ENCODE results near the gene METTL15.
"Not testable (repeated sequence)": the region's sequence is repeated elsewhere in the genome, so short reads cannot be mapped to it uniquely, and the experiment has no call there.

Gene METTL15

GRCh38 chr11:28274216-28274615 lies 166.0 kb downstream of the METTL15 start:
- no peak overlapping the region for H3K4me3 ChIP-seq (ENCODE audit: low read length)
- TF ChIP-seq CTCF (conservative IDR thresholded peaks at IDR 0.05; ENCODE audit: low read depth, low read length) = no peak
- DNase-seq (ENCODE audit: low read depth) = no peak

- no peak for TF ChIP-seq CTCF (conservative IDR thresholded peaks at IDR 0.05; ENCODE audit: low read depth, low read length)
- DNase-seq (ENCODE audit: low read depth) = no peak
- H3K4me3 ChIP-seq (ENCODE audit: low read length) = no peak overlapping the region
These were observed 176.0 kb downstream of the METTL15 start for GRCh38 chr11:28284196-28284595.

- no peak for TF ChIP-seq CTCF (conservative IDR thresholded peaks at IDR 0.05; ENCODE audit: low read depth, low read length)
- no peak overlapping the region for H3K4me3 ChIP-seq (ENCODE audit: low read length)
- DNase-seq (ENCODE audit: low read depth) = no peak
These were observed 181.3 kb downstream of the METTL15 start for GRCh38 chr11:28289444-28289843.

- not testable (repeated sequence) for DNase-seq (ENCODE audit: low read depth); H3K4me3 ChIP-seq (ENCODE audit: low read length)
These were observed 182.8 kb downstream of the METTL15 start for GRCh38 chr11:28290995-28291394.

GRCh38 chr11:28296426-28296825 lies 188.2 kb downstream of the METTL15 start:
- DNase-seq (ENCODE audit: low read depth) = no peak
- TF ChIP-seq CTCF (conservative IDR thresholded peaks at IDR 0.05; ENCODE audit: low read depth, low read length) = no peak
- H3K4me3 ChIP-seq (ENCODE audit: low read length) = no peak overlapping the region

GRCh38 chr11:28298209-28298608 lies 190.0 kb downstream of the METTL15 start:
- no peak overlapping the region for H3K4me3 ChIP-seq (ENCODE audit: low read length)
- TF ChIP-seq CTCF (conservative IDR thresholded peaks at IDR 0.05; ENCODE audit: low read depth, low read length) = no peak
- DNase-seq (ENCODE audit: low read depth) = no peak

GRCh38 chr11:28303477-28304191 lies 195.4 kb downstream of the METTL15 start:
- no peak for TF ChIP-seq CTCF (conservative IDR thresholded peaks at IDR 0.05; ENCODE audit: low read depth, low read length)
- H3K4me3 ChIP-seq (ENCODE audit: low read length) = no peak overlapping the region
- DNase-seq (ENCODE audit: low read depth) = no peak

Data from retinal pigment epithelial cell (primary cell).